Activated effector memory CD4-positive, alpha-beta T cell treated with anti-CD3 and anti-CD28 coated beads, Interleukin-2, amount 50 U/mL, for 16 hours (primary cell): ENCODE measurements around the gene IPO13.

Experiments used
- DNase-seq: peaks from one replicate; pipeline ENCODE4 v3.0.0-alpha.2; 2020

Gene IPO13

DNA sequence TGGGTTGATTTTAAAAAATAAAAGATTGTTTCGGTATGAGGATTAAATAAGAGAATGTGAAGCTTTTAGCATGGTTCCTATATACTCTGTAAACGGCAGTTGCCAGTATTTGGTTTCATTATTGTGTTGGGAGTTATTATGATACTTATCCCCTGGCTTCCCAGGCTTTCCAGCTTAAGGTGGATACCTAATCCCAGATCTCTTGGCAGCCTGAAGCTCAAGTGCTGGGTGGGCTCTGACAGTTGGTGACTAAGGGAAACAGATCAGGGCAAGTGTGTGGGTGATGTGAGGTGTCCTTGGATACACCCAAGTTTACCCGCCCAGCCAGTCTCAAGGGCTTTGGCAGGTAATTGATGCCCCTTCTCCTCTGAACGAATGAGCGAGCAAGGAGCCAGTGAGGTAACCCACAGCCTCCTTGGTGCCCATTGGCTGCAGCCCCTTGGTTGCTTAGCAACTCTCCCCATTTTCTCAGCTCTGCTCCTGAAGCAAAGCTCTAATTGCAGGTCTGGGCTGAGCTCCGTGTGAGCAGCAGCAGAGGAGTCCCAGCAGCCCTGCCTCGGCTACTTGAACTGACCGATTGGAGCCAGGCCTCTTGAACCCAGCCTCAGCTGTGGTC, 6.1 kb downstream of the IPO13 start:
- no peak for DNase-seq

GRCh38 chr1:43953361-43953760, 6.6 kb downstream of the IPO13 start:
- no peak for DNase-seq

DNA sequence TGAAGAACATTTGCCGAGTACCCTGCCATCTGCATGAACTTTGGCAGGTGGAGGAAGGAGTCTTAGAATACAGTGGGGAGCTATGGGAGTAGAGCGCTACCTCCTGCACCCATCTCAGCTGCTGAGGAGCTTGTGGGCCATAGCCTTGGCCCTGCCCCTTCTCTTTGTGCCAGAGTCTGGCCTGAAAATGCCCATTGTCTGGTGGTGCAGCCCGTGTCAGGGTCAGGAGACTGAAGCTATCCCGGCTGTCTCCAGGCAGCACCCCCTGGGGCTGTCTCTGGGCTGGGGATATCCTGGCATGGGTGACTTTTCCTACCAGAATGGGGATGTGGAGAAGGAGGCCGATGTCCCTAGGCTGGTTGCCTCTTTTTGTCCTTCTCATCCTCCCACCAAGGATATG, 7.3 kb downstream of the IPO13 start:
- no peak for DNase-seq

GRCh38 chr1:43956234-43956633, 9.5 kb downstream of the IPO13 start:
- no peak for DNase-seq

DNA sequence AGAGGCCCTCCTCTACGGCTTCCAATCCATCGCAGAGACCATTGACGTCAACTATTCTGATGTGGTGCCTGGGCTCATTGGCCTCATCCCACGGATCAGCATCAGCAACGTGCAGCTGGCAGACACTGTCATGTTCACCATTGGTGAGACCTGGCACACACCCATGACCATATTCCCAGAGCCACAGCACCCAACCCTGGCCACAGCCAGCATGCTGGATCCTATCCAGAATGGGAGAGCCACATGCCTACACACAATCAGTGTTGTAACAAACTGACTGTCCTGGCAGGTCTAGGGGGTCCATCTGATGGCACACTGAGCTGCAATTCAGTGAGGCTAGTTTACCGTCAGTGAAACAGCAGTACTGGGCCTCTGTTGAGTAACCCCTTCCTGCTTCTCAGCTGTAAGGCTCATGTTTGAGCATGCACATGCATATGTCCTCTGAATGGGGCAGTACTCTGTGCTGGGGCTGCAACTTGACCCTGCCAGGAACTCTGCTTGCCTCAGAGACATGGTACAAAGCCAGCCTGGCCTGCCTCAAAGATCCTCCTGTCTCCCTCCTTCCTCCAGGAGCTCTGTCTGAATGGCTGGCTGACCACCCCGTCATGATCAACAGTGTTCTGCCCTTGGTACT, 10.8 kb downstream of the IPO13 start:
- no peak for DNase-seq

DNA sequence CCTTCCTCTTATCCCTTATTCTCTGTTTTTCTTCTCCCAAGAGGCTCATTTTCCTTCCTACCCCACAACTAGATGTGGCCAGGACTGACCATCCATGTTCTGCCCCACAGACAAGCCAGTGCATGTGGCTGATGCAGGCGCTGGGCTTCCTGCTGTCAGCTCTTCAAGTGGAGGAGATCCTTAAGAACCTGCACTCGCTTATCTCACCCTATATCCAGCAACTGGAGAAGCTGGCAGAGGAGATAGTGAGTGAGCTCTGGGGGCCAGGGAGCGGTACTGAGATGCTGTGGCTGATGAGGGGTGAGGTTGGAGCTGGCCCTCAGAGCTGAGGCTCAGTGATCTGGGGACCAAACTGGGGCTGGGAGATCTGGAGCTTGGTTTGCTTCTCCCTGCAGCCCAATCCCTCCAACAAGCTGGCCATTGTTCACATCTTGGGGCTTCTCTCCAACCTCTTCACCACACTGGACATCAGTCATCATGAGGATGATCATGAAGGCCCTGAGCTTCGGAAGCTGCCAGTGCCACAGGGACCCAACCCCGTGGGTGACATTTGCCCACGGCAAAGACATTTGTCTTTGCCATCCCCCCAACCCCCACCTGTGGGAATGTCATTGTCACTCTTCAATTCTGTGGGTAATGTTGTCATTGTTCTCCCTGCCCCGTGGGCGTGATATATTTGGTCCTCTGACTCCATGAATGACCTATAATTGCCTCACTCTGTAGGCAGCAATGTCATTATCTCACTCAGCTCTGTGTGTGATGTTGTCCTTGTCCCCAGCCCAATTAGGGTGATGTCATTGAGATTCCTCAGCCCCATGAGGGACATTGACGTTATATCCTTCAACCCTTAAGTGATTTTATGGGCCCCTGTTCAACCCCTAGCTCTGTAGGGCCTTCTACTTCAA, 11.9 kb downstream of the IPO13 start:
- DNase-seq: no peak

DNA sequence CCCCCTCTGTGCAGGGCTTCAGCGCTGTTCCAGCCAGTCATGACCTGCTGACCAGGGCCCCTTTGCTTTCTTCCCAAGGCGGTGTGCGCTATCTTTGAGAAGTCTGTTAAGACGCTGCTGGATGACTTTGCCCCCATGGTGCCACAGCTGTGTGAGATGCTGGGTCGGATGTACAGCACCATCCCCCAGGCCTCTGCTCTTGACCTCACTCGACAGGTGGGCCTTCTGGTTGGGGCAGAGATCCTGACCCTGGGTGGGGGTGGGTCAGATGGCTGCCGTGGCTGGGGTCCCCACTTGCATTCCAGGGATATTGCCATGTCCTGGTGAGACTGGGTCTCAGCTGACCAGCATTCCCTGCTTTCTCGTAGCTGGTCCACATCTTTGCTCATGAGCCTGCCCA, 14.0 kb downstream of the IPO13 start:
- no peak for DNase-seq

DNA sequence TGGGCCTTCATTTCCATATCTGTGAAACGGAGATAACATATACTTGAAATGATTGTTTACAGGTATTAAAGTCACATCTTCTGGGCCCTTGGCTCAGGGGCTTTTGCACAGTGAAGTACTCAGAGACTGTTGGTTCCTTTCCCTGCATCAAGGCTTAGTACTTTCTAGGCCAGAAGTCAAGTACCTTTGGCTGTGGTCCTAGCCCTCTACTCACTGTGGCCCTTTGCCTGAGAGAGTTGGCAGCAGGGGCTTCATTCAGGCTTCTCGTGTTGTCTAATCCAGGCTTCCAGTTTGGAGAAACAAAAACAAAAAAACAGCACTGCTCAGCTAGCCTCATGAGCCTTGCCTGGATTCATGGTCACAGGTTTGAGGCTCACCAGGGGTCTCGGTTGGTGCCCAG, 14.9 kb downstream of the IPO13 start:
- DNase-seq: no peak

DNA sequence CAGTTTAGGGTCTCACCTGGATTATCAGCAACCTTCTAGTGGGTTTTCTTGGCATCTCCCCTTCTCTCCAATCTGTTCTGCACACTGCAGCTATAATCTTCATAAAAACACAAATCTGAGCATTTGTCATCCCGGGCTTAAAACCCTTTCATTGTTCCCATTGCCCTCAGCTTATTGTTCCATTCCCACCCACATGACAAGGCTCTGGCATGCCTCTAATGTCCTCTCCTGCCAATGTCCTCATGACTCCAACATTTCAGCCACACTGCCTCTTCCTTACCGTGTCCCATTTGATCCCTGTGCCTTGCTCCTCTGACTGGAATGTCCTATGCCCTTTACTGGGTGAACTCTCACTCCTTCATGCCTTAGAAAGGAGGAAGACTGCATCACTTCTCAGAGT, 15.6 kb downstream of the IPO13 start:
- DNase-seq: no peak

DNA sequence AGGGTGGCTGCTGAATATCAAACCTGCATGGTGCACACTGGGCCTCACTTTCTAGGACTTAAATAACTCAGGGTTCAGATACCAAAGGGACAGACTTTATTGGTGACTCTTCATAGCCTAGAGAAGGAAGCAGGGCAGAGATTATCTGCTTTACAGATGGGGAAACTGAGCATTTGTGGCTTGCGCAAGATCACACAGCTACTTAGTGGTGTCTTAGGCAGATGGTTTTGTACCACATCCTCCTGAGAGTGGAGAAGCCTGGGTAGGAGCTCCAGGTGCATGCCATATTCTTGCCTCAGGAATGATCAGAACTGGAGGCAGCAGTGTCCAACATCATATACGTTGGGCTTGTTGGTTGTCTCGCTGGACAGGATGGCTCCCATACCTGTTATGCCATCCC, 16.3 kb downstream of the IPO13 start:
- no peak for DNase-seq

DNA sequence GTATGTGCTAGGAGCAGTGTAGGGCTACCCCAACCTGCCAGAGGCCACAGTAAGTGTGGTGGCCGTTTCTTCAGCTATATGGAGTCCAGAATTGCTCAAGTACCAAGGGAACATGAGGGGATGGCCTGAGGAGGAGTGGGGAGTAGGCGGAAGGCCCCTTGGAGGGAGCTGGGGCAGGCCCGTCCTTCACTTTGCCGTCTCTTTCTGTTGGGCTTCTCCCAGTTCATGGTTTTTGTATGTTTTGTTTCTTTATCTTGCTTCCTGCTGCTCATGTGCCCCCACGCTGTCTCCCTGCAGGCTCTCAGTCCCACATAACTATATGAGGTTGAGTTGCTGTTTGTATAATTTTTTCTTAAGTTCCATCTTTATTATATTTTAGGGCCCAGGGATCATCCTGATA, 17.1 kb downstream of the IPO13 start:
- DNase-seq: no peak

DNA sequence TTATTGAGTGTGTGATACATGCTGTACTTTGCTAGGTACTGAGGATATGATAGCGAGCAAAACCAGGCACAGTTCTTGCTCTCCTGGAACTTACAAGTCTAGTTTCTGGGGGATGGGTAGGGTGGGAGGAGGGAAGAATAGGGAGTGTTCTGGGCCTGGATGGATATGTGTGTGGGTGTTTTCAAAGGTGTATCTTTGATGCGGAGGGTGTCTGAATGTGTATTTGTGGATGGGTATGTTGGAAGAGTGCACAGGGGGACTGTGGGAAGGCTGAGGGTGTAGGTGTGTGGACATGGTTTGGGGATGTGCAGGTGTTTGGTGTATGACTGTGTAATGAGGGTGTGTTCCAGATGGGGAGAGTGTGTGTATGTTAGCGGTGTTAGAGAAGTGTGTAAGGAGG, 18.6 kb downstream of the IPO13 start:
- no peak for DNase-seq

DNA sequence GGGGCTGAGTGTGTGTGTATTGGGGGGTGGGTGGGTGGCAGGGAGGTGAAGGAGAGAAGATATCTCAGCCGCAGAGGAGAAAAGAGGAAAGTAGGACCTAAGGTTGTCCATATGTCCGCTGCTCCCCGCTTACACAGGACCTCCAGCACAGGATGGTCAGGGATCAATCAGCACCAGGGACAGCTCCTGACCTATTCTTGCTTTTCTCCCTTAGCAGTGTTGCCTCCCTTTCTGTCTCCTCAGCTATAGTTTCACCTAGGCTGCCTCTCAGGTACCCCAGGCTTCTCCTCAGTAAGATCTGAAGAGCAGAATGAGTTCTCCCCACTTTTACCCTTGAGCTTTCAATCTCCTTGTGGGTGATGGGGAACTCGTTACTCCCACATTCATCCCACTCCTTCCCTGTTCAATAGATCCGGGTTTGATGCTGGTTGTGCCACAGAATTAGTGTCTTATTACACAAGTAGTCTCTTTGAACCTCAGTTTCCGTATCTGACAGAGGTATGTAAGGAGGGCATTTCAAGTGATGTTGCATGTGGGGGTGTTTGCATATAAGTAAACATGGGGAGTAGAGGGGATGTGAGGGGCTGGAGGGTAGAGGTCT, 21.7 kb downstream of the IPO13 start:
- DNase-seq: no peak

- DNase-seq: no peak
These were observed 22.6 kb downstream of the IPO13 start for GRCh38 chr1:43969416-43969745.

GRCh38 chr1:43969746-43970466, 23.2 kb downstream of the IPO13 start, which contains the start of gene DPH2:
Gene DPH2 (plus strand): TSS chr1:43970010. CDS start chr1:43970176, 166 bp downstream.
- DNase-seq: peak; percentile 98

GRCh38 chr1:43970502-43970901, 23.8 kb downstream of the IPO13 start:
- DNase-seq: no peak

DNA sequence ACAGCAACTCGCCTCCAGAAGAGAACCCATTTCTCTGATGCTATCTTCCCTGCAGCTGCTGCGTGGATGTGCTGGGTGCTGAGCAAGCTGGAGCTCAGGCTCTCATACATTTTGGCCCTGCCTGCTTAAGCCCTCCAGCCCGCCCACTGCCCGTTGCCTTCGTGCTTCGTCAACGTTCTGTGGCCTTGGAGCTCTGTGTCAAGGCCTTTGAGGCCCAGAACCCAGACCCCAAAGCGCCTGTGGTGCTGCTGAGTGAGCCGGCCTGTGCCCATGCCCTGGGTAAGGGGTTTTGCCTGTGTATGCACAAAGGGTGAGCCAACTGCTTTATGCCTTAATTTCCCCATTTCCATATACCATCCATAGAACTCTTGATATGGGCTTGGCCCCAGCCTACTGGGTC, 24.2 kb downstream of the IPO13 start:
- no peak for DNase-seq

- DNase-seq: no peak
These were observed 24.7 kb downstream of the IPO13 start for GRCh38 chr1:43971336-43971980.

GRCh38 chr1:43973981-43974442, 27.3 kb downstream of the IPO13 start:
- no peak for DNase-seq

GRCh38 chr1:43974443-43975248, 27.9 kb downstream of the IPO13 start, which contains the start of gene ATP6V0B:
Gene ATP6V0B (plus strand): TSS chr1:43974960. CDS start chr1:43975041, 81 bp downstream.
- peak; percentile 98 for DNase-seq

- DNase-seq: peak; percentile 74
These were observed 28.7 kb downstream of the IPO13 start for GRCh38 chr1:43975249-43975961.
